Panc1 (cell line): ENCODE measurements around the gene FUT1. TPM values are rescaled to one million over a fixed set of nuclear protein-coding genes. Genes with fewer than 3 reads are reported as not detected.

Experiments
- ATAC-seq: fragments of 200-7000 bp; cut with Tn5 transposase; 2 replicates; pipeline ENCODE4 v1.9.1; 2020; ENCODE audit warnings: mild to moderate bottlenecking, moderate library complexity
- BruUV-seq: library from RNA; stranded (reverse); fragments of 400-500 nt; replicated peaks from 2 replicates; lab custom pipeline; 2021; lab: Mats Ljungman, UMichigan
- CTCF ChIA-PET: fragments of 300-600 bp; sonication (Branson Sonifier 250); formaldehyde crosslinking; loops from one replicate; lab custom pipeline; 2022; ENCODE audit warnings: antibody characterized with exemption; lab: Charles Lee
- POLR2A ChIA-PET: fragments of 300-600 bp; sonication (Branson Sonifier 250); formaldehyde crosslinking; loops from one replicate; lab custom pipeline; 2022; ENCODE audit warnings: antibody characterized with exemption; lab: Charles Lee
- DNase-seq: peaks from one replicate; pipeline ENCODE4 v3.0.0-alpha.2; 2010; ENCODE audit warnings: low read depth, low spot score
- H3K27ac ChIP-seq: 2 replicates; pipeline ENCODE4 v1.5.1; 2011; ENCODE audit warnings: mild to moderate bottlenecking, low read length, inconsistent platforms
- H3K27me3 ChIP-seq: fragments of 200-500 bp; sonication (Bioruptor generic); 2 replicates; pipeline ENCODE4 v1.6.0; 2014; ENCODE audit warnings: low read length, inconsistent platforms; ENCODE audit not compliant: control insufficient read depth, insufficient read depth
- H3K36me3 ChIP-seq: fragments of 200-500 bp; sonication (Bioruptor generic); 2 replicates; pipeline ENCODE4 v1.5.1; 2014; ENCODE audit warnings: inconsistent platforms, mild to moderate bottlenecking, low read length, moderate library complexity; ENCODE audit not compliant: control insufficient read depth, insufficient read depth
- H3K4me1 ChIP-seq: 2 replicates; pipeline ENCODE4 v1.5.1; 2011; ENCODE audit warnings: inconsistent platforms, mild to moderate bottlenecking, low read length, moderate library complexity; ENCODE audit not compliant: control insufficient read depth, insufficient read depth
- H3K4me3 ChIP-seq, 2 experiments: 2 replicates each; pipeline ENCODE4 v1.5.1; 2011 to 2012; ENCODE audit warnings: low read depth in 2 of 2, low read length in 2 of 2, mild to moderate bottlenecking in 2 of 2, inconsistent platforms in 1 of 2, moderate library complexity in 1 of 2
- H3K9me3 ChIP-seq: fragments of 200-500 bp; sonication (Bioruptor generic); 2 replicates; pipeline ENCODE4 v1.5.1; 2014; ENCODE audit warnings: low read depth, mild to moderate bottlenecking, inconsistent platforms, low read length, moderate library complexity; ENCODE audit not compliant: control insufficient read depth, insufficient read depth
- CTCF ChIP-seq: fragments of 450-650 bp; IDR thresholded peaks from 2 replicates; pipeline ENCODE4 v1.5.1; 2017; ENCODE audit warnings: mild to moderate bottlenecking
- POLR2AphosphoS5 ChIP-seq: IDR thresholded peaks from 2 replicates; pipeline ENCODE4 v1.6.1; 2012; ENCODE audit warnings: mild to moderate bottlenecking, low read depth, low read length, moderate library complexity
- REST ChIP-seq, 2 experiments: IDR thresholded peaks; 2 replicates each; pipeline ENCODE4 v1.6.1; 2011 to 2012; ENCODE audit warnings: low read depth in 2 of 2, control low read depth in 1 of 2, low read length in 1 of 2, mild to moderate bottlenecking in 1 of 2, moderate library complexity in 1 of 2; ENCODE audit not compliant: insufficient read depth in 1 of 2
- SIN3A ChIP-seq: IDR thresholded peaks from 2 replicates; pipeline ENCODE4 v1.6.1; 2012; ENCODE audit warnings: low read depth, mild to moderate bottlenecking, low read length, moderate library complexity, borderline replicate concordance; ENCODE audit not compliant: insufficient read depth
- TCF7L2 ChIP-seq: IDR thresholded peaks from 2 replicates; pipeline ENCODE4 v1.6.1; 2011; ENCODE audit warnings: mild to moderate bottlenecking, low read depth, low read length, inconsistent platforms
- in situ Hi-C: cut with HindIII; loops from 2 replicates; pipeline ENCODE4 v1.10.0; 2016; ENCODE audit warnings: low sequenced_read_pairs, low pct_unique_long_range_greater_than_20kb
- intact Hi-C: fragments of 100-400 bp; cut with micrococcal nuclease; formaldehyde crosslinking; loops from one replicate; pipeline ENCODE4 v1.10.0; 2022; ENCODE audit not compliant: unreplicated experiment
- total RNA-seq: library from RNA; stranded (reverse); gene quantifications from one replicate; pipeline ENCODE4 v1.2.1, GENCODE V29; 2021; ENCODE audit not compliant: unreplicated experiment

FUT1 gene
- total RNA-seq, 1 experiment from 2014 or later, result 0.13 TPM

GRCh38 chr19:48702701-48703100, 49.7 kb downstream of the FUT1 start:
- intact Hi-C loops (no loop called here), in situ Hi-C loops (no loop called here)
- Histone ChIP-seq H3K4me3 (no peak overlapping the region), H3K27me3 (no peaks in the 10 kb centered on the region), H3K36me3 (no peaks in the 10 kb centered on the region), H3K27ac (no peak overlapping the region), H3K4me1 (0 out of 2 replicates have a peak, but pooled peaks cover 3% of the 10 kb centered on the region), H3K9me3 (no peaks in the 10 kb centered on the region)
- DNase-seq (no peak), ATAC-seq (no peak)
- BruUV-seq, result no TSS peak
- ChIA-PET CTCF (no interaction called here), POLR2A (no interaction called here)
- TF ChIP-seq SIN3A, result no peak
- no peak for TF ChIP-seq CTCF

- intact Hi-C loops (no loop called here), in situ Hi-C loops (no loop called here)
- ChIA-PET CTCF (no interaction called here), POLR2A (no interaction called here)
- H3K27me3 ChIP-seq, result no peaks in the 10 kb centered on the region
- TF ChIP-seq TCF7L2, result no peak
- TF ChIP-seq SIN3A, result no peak
- no peak for TF ChIP-seq REST (IDR thresholded peaks at IDR 0.05; ENCODE audit: insufficient read depth in 1 of 2, low read depth in 2 of 2, low read length in 1 of 2)
- TF ChIP-seq POLR2AphosphoS5, result no peak
- TF ChIP-seq CTCF, result no peak
- peaks cover 3% of the 10 kb centered on the region; the same call in 1 of the 2 replicates for H3K4me1 ChIP-seq
- no TSS peak for BruUV-seq
- ATAC-seq, result peak; percentile 72; the same call in 1 of the 2 replicates
- H3K36me3 ChIP-seq, result no peaks in the 10 kb centered on the region
- H3K4me3 ChIP-seq, result no peak overlapping the region
- no peak for DNase-seq
- H3K9me3 ChIP-seq, result no peaks in the 10 kb centered on the region
- no peak overlapping the region for H3K27ac ChIP-seq
Measured at GRCh38 chr19:48698046-48698445, 54.4 kb downstream of the FUT1 start.

Other genes with a start within 250 kb of the FUT1 start
- gene LMTK3, start 240.8 kb downstream of the FUT1 start, total RNA-seq, result 10.6 TPM
- 3.6 TPM for gene SULT2B1, start 200.5 kb downstream of the FUT1 start, total RNA-seq
- not detected for gene SPACA4, start 145.9 kb downstream of the FUT1 start, total RNA-seq
- gene FAM83E, start 137.6 kb downstream of the FUT1 start, total RNA-seq, result 1.0 TPM
- gene RPL18, start 133.5 kb downstream of the FUT1 start, total RNA-seq, result 670 TPM
- gene SPHK2, start 133.1 kb downstream of the FUT1 start, total RNA-seq, result 19.5 TPM
- 7.4 TPM for gene DBP, start 115.3 kb downstream of the FUT1 start, total RNA-seq
- gene CA11, start 106.5 kb downstream of the FUT1 start, total RNA-seq, result 12.6 TPM
- gene NTN5, start 79.6 kb downstream of the FUT1 start, total RNA-seq, result 0.23 TPM
- 0.08 TPM for gene FUT2, start 56.7 kb downstream of the FUT1 start, total RNA-seq
- 3.3 TPM for gene MAMSTR, start 32.9 kb downstream of the FUT1 start, total RNA-seq
- 0.41 TPM for gene RASIP1, start 12.0 kb downstream of the FUT1 start, total RNA-seq
- gene IZUMO1, start 5.7 kb downstream of the FUT1 start, total RNA-seq, result not detected
- gene FGF21, start 2.9 kb upstream of the FUT1 start, total RNA-seq, result not detected
- gene BCAT2, start 58.4 kb upstream of the FUT1 start, total RNA-seq, result 34.6 TPM
- gene HSD17B14, start 83.8 kb upstream of the FUT1 start, total RNA-seq, result 20.8 TPM
- 4.2 TPM for gene PLEKHA4, start 116.0 kb upstream of the FUT1 start, total RNA-seq
- 27.1 TPM for gene PPP1R15A, start 119.8 kb upstream of the FUT1 start, total RNA-seq
- 0.15 TPM for gene TULP2, start 146.1 kb upstream of the FUT1 start, total RNA-seq
- gene NUCB1, start 147.7 kb upstream of the FUT1 start, total RNA-seq, result 102 TPM
- gene DHDH, start 181.1 kb upstream of the FUT1 start, total RNA-seq, result 0.85 TPM
- gene BAX, start 202.2 kb upstream of the FUT1 start, total RNA-seq, result 100 TPM
- gene FTL, start 212.7 kb upstream of the FUT1 start, total RNA-seq, result 1,332 TPM
- 20.2 TPM for gene GYS1, start 240.7 kb upstream of the FUT1 start, total RNA-seq
- gene RUVBL2, start 241.2 kb upstream of the FUT1 start, total RNA-seq, result 170 TPM